Measurements from ENCODE around the gene TTYH1.

Gene TTYH1

DNA sequence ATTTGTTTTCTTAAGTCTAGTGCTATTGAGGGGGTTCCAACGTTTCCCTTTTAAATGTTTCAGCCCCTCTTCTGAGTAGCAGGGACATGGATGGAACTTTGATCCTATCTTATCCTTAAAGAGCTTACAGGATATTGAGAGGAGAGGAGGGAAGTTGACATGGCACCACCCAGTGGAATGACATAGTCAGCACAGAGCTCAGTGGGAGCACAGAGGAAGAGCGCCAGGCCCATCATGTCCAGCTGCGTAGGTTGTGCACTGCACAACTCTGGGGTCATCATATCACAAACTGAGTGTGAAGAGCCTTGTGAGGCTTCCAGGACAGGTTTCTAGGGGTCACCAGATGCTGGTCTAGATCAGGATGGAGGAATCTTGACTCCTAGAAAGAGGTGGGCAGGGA is 62.4 kb downstream of the TTYH1 start:
- DNase-seq (ENCODE audit: low read depth in 2 of 2): no peak

DNA sequence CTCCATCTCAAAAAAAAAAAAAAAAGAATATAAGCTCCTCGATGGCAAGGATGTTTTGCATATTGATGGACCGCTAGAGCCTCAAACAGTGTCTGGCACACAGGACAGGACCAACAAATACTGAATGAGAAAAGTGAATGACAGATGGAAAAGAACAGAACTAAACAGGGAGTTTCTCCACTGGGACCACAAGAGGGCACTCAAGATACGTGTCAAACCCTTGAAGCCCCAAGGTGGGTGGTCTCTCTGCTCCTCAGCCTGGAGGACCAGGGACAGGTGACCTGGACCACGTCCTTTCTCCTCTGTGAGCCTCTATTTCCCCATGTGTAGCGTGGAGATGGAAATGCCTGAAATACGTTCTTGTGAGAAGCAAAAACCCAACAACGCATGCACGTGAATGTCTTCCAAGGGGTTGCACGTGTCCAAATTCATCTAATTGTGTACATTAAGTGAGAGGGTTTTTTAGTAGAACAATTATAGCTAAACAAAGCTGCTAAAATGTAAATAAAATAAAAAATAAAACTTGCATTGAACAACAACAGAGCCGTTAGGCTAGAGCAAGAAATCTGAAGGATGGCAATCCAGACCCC is 63.5 kb downstream of the TTYH1 start:
- no peak for DNase-seq (ENCODE audit: low read depth in 2 of 2)

DNA sequence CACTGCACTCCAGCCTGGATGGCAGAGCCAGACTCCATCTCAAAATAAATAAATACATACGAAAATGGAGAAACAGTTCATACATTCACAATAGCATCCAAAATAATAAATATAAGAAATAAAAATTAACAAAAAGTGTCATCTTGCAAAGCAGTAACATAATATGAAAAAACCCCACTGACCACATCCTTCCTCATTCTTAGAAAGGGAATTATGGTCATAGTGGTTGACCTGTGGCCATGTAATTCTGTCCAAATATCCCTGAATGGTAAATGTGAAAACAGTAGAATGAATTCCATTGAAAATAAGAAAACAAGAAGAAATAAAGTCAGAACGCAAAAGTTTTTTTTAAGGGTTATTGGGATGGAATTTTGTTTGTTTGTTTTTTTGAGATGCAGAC is 64.8 kb downstream of the TTYH1 start:
- no peak for DNase-seq (ENCODE audit: low read depth in 2 of 2)

DNA sequence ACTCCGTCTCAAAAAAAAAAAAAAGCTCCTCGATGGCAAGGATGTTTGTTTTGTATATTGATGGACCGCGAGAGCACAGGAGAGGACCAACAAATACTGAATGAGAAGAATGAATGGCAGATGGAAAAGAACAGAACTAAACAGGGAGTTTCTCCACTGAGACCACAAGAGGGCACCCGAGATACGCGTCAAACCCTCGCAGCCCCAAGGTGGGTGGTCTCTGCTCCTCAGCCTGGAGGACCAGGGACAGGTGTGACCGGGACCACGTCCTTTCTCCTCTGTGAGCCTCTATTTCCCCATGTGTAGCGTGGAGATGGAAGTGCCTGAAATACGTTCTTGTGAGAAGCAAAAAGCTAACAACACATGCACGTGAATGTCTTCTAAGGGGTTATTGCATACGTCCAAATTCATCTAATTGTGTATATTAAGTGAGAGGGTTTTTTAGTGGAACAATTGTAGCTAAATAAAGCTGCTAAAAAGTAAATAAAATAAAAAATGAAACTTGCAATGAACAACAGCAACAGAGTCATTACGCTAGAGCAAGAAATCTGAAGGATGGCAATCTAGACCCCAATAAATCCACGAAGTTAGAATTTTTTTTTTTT is 66.2 kb downstream of the TTYH1 start:
- no peak for DNase-seq (ENCODE audit: low read depth in 2 of 2)

DNA sequence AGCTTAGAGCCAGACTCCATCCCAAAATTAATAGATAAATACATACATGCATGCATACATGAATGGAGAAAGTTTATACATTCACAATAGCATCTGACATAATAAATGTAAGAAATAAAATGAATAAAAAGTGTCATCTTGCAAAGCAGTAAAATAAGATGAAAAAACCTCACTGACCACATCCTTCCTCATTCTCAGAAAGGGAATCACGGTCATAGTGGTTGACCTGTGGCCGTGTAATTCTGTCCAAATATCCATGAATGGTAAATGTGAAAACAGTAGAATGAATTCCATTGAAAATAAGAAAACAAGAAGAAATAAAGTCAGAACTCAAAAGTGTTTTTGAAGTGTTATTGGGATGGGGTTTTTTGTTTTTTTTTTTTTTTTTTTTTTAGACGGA is 67.6 kb downstream of the TTYH1 start:
- no peak for DNase-seq (ENCODE audit: low read depth in 2 of 2)

DNA sequence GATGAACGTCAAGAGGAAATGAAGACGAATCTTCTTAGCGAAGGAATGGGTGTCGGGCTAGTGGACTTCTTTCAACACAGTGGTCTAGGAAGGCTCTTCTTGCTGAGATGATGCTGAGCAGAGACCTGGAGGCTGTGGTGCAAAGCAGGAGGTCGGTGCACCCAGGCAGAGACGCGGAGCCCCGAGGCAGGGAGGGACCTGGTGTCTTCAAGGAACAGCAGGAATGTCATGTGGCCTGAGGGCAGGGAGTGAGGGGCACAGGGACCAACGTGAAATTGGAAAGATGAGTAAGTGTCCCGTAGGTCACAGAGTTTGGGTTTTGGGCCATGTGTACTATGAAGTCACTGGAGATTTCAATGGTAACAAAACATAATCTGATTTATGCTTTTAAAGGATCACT is 69.2 kb downstream of the TTYH1 start:
- no peak for DNase-seq (ENCODE audit: low read depth in 2 of 2)

DNA sequence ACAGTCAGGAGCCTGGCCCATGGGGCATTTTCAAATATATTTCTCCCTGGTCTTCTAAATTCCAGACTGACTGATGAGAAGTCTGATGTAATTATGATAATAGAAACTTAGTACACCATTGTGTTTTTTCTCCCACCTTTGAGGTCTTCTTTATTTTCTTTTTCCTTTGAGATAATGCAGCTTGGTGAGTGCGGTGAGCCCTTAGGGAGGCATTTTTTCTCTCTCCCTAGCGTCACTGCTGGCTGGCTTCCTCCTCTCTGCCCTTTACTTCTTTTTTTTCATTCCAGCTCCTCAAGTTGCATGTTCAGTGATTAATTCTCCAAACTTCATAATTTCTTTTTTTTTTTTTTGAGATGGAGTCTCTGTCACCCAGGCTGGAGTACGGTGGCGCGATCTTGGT is 70.6 kb downstream of the TTYH1 start:
- no peak for DNase-seq (ENCODE audit: low read depth in 2 of 2)
